Measurements from ENCODE around the gene PKD1.
"Not testable (repeated sequence)": the region's sequence is repeated elsewhere in the genome, so short reads cannot be mapped to it uniquely, and the experiment has no call there.

Gene PKD1

GRCh38 chr16:2155091-2155950, 19.6 kb upstream of the PKD1 start, which contains the start of gene TRAF7:
TRAF7 (plus strand) TSS chr16:2155782; CDS start chr16:2163921, 8,139 bp downstream.
- intact Hi-C loops (cut with DNase I): loop anchor here (5.0 kb wide), 1 partner anchor 133 kb away; no protein-coding TSS in a partner anchor
- DNase-seq: peak; percentile 96 to 100 (median 99)

- intact Hi-C loops (cut with DNase I): loop anchor here (5.0 kb wide), 1 partner anchor 132 kb away; no protein-coding TSS in a partner anchor
- DNase-seq: no peak
Observed at GRCh38 chr16:2154533-2155090, 18.9 kb upstream of the PKD1 start.

GRCh38 chr16:2152695-2153506, 17.2 kb upstream of the PKD1 start:
- intact Hi-C loops (cut with DNase I): no loop called here
- peak in 1 of 42 donors; percentile 23 for DNase-seq

GRCh38 chr16:2151188-2152091, 15.7 kb upstream of the PKD1 start:
- intact Hi-C loops (cut with DNase I): no loop called here
- no peak for DNase-seq

- intact Hi-C loops (cut with DNase I): no loop called here
- DNase-seq: peak in 1 of 42 donors; percentile 14
Observed at GRCh38 chr16:2150418-2151187, 14.9 kb upstream of the PKD1 start.

GRCh38 chr16:2149630-2150417, 14.1 kb upstream of the PKD1 start:
- intact Hi-C loops (cut with DNase I): no loop called here

GRCh38 chr16:2148714-2149629, 13.3 kb upstream of the PKD1 start:
- DNase-seq: peak in 4 of 42 donors; percentile 20 to 54 (median 40)
- intact Hi-C loops (cut with DNase I): no loop called here

More at GRCh38 chr16:2149630-2150417, 14.1 kb upstream of the PKD1 start:
- DNase-seq: peak in 1 of 42 donors; percentile 19

GRCh38 chr16:2147981-2148671, 12.4 kb upstream of the PKD1 start, which contains the start of gene RAB26:
RAB26 (plus strand) TSS chr16:2148625; CDS start chr16:2148784, 159 bp downstream.
- DNase-seq: peak in 41 of 42 donors; percentile 42 to 87 (median 76)
- intact Hi-C loops (cut with DNase I): no loop called here

GRCh38 chr16:2147378-2147777, 11.7 kb upstream of the PKD1 start:
- intact Hi-C loops (cut with DNase I): no loop called here
- no peak for DNase-seq

GRCh38 chr16:2145843-2146242, 10.1 kb upstream of the PKD1 start:
- no peak for DNase-seq
- intact Hi-C loops (cut with DNase I): no loop called here

GRCh38 chr16:2143878-2144485, 8.3 kb upstream of the PKD1 start:
- intact Hi-C loops (cut with DNase I): no loop called here
- DNase-seq: no peak

- peak; percentile 56 to 94 (median 83) for DNase-seq
- intact Hi-C loops (cut with DNase I): no loop called here
Observed at GRCh38 chr16:2142942-2143877, 7.5 kb upstream of the PKD1 start.

GRCh38 chr16:2135071-2135470, 627 bp downstream of the PKD1 start:
- peak in 4 of 42 donors; percentile 24 to 56 (median 42) for DNase-seq
- intact Hi-C loops (cut with DNase I): not testable (repeated sequence)

- DNase-seq; intact Hi-C loops (cut with DNase I): not testable (repeated sequence)
Observed at GRCh38 chr16:2133797-2134196, 1.9 kb downstream of the PKD1 start.

All from head of caudate nucleus (tissue), 42 donors.